ENCODE results near the gene CDC25B. TPM values are rescaled to one million over a fixed set of nuclear protein-coding genes. Genes with fewer than 3 reads are reported as not detected.

CDC25B gene
- total RNA-seq, 1 experiment from 2014 or later, result 223 TPM

DNA sequence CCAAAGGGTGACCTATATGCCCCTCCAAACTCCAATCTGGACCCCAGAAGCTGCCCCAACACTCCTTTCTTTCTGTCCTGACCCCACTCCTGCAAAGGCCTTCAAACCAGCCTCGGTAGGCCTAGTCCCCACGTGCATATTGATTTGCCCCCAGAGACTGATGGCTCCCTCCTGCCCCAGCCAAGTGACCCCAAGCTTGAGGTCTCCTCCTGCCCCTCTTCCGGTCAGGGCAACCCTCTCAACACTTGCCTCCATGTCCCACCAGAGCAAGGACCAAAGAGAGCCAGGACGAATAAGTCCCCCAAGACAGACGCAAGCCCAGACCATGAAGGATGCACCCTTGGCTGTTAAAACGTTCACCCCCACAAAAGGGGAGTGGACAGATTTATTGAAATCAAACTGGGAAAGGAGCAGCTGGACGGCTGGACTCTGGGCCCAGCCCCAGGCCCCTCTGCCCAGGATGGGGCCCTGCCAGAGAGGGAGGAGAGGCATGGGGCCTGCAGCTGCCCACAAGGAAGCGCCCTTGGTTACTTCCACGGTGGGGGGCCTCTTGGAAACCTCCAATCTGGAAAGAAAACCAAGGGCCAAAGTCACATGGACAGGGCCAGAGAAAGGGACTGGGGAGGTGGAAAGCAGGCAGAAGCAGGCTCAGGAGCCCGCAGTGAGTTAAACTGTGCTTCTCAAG is 12.5 kb upstream of the CDC25B start:
- BruUV-seq (replicated peaks), result no TSS peak
- peaks cover 21 to 41% of the 10 kb centered on the region in 2 experiments for H3K4me1 ChIP-seq (ENCODE audit: control insufficient read depth in 1 of 2, insufficient read depth in 2 of 2, low read length in 2 of 2)
- ChIA-PET RAD21 (ENCODE audit: low non-redundant PET in 1 of 2, low total read pairs in 2 of 2, uncharacterized antibody in 2 of 2, unreplicated experiment in 2 of 2) (no interaction called here), CTCF (interaction anchor here (1.0 kb wide), 1 partner anchor 107 kb away, joined by 3 read pairs; no protein-coding TSS in a partner anchor), POLR2A (no interaction called here)
- H3K36me3 ChIP-seq (ENCODE audit: control insufficient read depth in 1 of 2, insufficient read depth in 2 of 2, low read length in 2 of 2), result peaks cover 0 to 8% of the 10 kb centered on the region in 2 experiments; a peak in 1 of 4 replicates
- ATAC-seq, result no peak
- H3K79me2 ChIP-seq (ENCODE audit: insufficient read depth, low read length), result peaks cover 27% of the 10 kb centered on the region
- intact Hi-C loops (cut with micrococcal nuclease), result no loop called here
- no peaks in the 10 kb centered on the region for H3K27me3 ChIP-seq (ENCODE audit: insufficient read depth, low read length)
- no peak overlapping the region for H3K27ac ChIP-seq (ENCODE audit: low read depth, low read length)
- H2AFZ ChIP-seq (ENCODE audit: low read depth, low read length, poor library complexity, severe bottlenecking), result no peak overlapping the region
- TF ChIP-seq POLR2AphosphoS5 (IDR thresholded peaks at IDR 0.05; ENCODE audit: low read depth, low read length), result peak; percentile 2; the same call in 1 of the 2 replicates
- no peak for TF ChIP-seq YY1 (IDR thresholded peaks at IDR 0.05; ENCODE audit: extremely low read depth, insufficient replicate concordance, low read depth, low read length)
- H3K9ac ChIP-seq (ENCODE audit: low read length), result no peak overlapping the region
- H4K20me1 ChIP-seq (ENCODE audit: insufficient read depth), result no peaks in the 10 kb centered on the region
- no peak overlapping the region for H3K4me3 ChIP-seq (replicated peaks in 1 of 2; ENCODE audit: low read depth in 1 of 2, low read length in 2 of 2)
- DNase-seq (ENCODE audit: low read depth, low spot score), result no peak
- no peak overlapping the region for H3K4me2 ChIP-seq (ENCODE audit: low read length)
- H3K9me3 ChIP-seq (ENCODE audit: control insufficient read depth in 1 of 2, insufficient read depth in 1 of 2, low read depth in 1 of 2, low read length in 2 of 2), result no peaks in the 10 kb centered on the region
- H3K9me2 ChIP-seq (ENCODE audit: insufficient read depth), result no peaks in the 10 kb centered on the region

DNA sequence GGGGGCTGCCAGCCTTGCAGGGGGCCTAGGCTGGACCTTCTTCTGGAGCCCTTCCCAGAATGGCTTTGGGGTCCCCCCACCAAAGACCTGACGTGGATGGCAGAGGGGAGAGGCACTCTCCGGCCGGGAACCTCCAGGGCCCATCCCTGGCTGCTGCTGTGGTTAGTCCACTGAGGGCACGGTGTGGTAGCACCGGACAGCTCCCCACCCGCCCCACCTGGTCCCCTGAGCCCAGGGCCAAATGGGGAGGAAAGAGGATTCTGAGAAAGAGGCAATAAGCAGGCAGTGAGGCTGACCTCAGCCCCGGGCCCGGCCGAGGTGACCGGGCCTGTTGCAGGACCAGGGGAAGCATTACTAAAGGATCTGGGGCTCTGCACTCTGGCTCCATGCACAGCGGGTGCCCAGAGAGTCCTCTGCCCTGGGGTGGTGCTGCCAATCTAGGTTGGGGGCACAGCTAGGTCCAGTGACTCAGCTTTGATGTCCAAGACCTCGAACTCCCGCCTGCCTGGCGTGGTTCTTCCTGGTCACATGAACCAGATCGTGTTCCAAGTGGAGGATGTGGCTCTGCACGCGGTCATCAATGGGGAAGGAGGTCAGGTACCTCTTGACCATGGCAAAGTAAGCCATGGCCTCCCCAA is 11.8 kb upstream of the CDC25B start:
- ChIA-PET CTCF (interaction anchor here (1.0 kb wide), 1 partner anchor 107 kb away, joined by 3 read pairs; no protein-coding TSS in a partner anchor), POLR2A (no interaction called here), RAD21 (ENCODE audit: low non-redundant PET in 1 of 2, low total read pairs in 2 of 2, uncharacterized antibody in 2 of 2, unreplicated experiment in 2 of 2) (no interaction called here)
- peaks cover 27% of the 10 kb centered on the region for H3K79me2 ChIP-seq (ENCODE audit: insufficient read depth, low read length)
- peaks cover 0 to 8% of the 10 kb centered on the region in 2 experiments; a peak in 1 of 4 replicates for H3K36me3 ChIP-seq (ENCODE audit: control insufficient read depth in 1 of 2, insufficient read depth in 2 of 2, low read length in 2 of 2)
- no peak overlapping the region for H3K4me3 ChIP-seq (replicated peaks in 1 of 2; ENCODE audit: low read depth in 1 of 2, low read length in 2 of 2)
- H3K4me2 ChIP-seq (ENCODE audit: low read length), result peak overlapping the region; percentile 88; the same call in 1 of the 2 replicates
- intact Hi-C loops (cut with micrococcal nuclease), result no loop called here
- ATAC-seq (no peak), DNase-seq (ENCODE audit: low read depth, low spot score) (no peak)
- H4K20me1 ChIP-seq (ENCODE audit: insufficient read depth), result no peaks in the 10 kb centered on the region
- TF ChIP-seq EGR1 (IDR thresholded peaks at IDR 0.05; ENCODE audit: low read depth) (no peak), EZH2 (IDR thresholded peaks at IDR 0.05) (no peak), POLR2AphosphoS5 (IDR thresholded peaks at IDR 0.05; ENCODE audit: low read depth, low read length) (0 out of 2 replicates have a peak, but pooled peaks have one; percentile 24), TCF7L2 (IDR thresholded peaks at IDR 0.05; ENCODE audit: borderline replicate concordance, extremely low read depth, insufficient read depth, insufficient read length) (no peak), SIN3A (IDR thresholded peaks at IDR 0.05; ENCODE audit: low read depth) (no peak)
- no peak overlapping the region for H3K9ac ChIP-seq (ENCODE audit: low read length)
- TSS peak; percentile 88 for BruUV-seq (replicated peaks)
- no peaks in the 10 kb centered on the region for H3K27me3 ChIP-seq (ENCODE audit: insufficient read depth, low read length)
- peaks cover 25 to 47% of the 10 kb centered on the region in 2 experiments for H3K4me1 ChIP-seq (ENCODE audit: control insufficient read depth in 1 of 2, insufficient read depth in 2 of 2, low read length in 2 of 2)
- no peaks in the 10 kb centered on the region for H3K9me3 ChIP-seq (ENCODE audit: control insufficient read depth in 1 of 2, insufficient read depth in 1 of 2, low read depth in 1 of 2, low read length in 2 of 2)
- H3K9me2 ChIP-seq (ENCODE audit: insufficient read depth), result no peaks in the 10 kb centered on the region
- H2AFZ ChIP-seq (ENCODE audit: low read depth, low read length, poor library complexity, severe bottlenecking), result no peak overlapping the region
- H3K27ac ChIP-seq (ENCODE audit: low read depth, low read length), result no peak overlapping the region; the same call in 1 of the 2 replicates

Measured in HCT116 (cell line).